ENCODE results near the gene TEDC1. TPM values are rescaled to one million over a fixed set of nuclear protein-coding genes. Genes with fewer than 3 reads are reported as not detected.
A peak's percentile ranks its signal among the peaks of the same experiment; 100 is the strongest.

The TEDC1 gene
- total RNA-seq, 4 donors from 2014 or later = 0.97 to 4.2 (median 2.2) TPM

DNA sequence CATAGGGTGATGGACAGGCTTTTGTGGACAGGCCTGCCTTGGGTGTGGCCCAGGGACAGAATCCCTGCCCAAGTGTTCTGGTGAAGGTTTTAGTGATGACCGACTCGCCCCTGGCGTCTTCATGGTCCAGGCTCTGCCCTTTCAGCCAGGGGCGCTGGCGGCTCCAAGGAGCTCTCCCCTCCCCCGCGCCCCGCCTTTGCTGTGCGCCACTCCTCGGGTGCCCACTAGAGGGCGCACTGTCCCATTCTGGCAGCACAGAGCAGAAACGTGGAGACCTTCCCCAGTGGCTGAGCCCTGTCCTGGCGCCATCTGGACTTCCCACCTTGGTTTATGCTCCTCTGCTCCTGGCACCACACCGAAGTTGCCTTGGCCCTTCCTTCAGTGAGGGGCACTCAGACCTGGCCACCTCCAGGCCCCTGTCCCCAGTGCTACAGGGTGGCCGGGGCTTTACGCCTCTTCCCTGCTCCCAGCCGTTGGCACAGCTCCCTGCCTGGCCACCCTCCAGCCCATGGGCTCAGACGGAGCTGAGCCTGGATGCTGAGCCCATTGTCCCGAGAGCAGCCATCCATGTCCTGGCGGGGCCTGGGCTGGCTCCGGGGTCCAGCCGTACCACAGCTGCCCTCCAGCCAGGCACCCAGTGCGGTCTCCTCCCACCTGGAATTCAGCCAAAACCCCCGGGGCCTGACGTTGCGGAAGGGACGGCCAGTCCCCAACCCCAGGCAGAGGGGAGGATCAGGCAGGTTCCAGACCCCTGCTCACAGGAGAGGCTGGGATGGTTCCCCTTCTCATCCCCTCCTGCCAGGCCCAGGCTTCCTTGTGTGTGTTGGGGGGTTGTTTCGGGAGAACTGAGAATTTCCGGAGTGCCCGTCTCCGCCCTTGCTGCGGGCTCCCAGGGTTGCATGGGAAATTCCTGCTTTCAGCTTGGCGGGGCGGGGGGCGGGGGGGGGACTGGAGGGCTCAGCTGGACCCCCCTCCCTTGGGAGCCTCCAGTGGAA is 9.9 kb upstream of the TEDC1 start:
- Histone ChIP-seq H3K4me1 (peaks cover 27 to 51% of the 10 kb centered on the region in 2 donors), H3K27ac (peak overlapping the region; percentile 67 to 81 (median 78)), H3K9me3 (no peaks in the 10 kb centered on the region), H3K27me3 (peaks cover 5 to 14% (median 7%) of the 10 kb centered on the region in 3 donors), H3K4me3 (peak overlapping the region; percentile 8 to 53 (median 40)), H3K36me3 (no peaks in the 10 kb centered on the region)
- ATAC-seq (peak; percentile 81 to 82), DNase-seq (peak; percentile 62 to 76)
- in situ Hi-C loops (cut with MboI; ENCODE audit: low sequenced_read_pairs in 4 of 4) (loop anchor here in 1 of 4 donors (25.0 kb wide), 1 partner anchor 119 kb away; no protein-coding TSS in a partner anchor), intact Hi-C loops (cut with DNase I; ENCODE audit: low total_unique reads) (loop anchor here (1.0 kb wide), 2 partner anchors 9 to 47 kb away; no protein-coding TSS in a partner anchor)
- TF ChIP-seq POLR2A (IDR thresholded peaks at IDR 0.05) = no peak
- peak; percentile 94 to 99 (median 98) for TF ChIP-seq CTCF (IDR thresholded peaks at IDR 0.05 in 4 of 5, conservative IDR thresholded peaks at IDR 0.05 in 1 of 5)

DNA sequence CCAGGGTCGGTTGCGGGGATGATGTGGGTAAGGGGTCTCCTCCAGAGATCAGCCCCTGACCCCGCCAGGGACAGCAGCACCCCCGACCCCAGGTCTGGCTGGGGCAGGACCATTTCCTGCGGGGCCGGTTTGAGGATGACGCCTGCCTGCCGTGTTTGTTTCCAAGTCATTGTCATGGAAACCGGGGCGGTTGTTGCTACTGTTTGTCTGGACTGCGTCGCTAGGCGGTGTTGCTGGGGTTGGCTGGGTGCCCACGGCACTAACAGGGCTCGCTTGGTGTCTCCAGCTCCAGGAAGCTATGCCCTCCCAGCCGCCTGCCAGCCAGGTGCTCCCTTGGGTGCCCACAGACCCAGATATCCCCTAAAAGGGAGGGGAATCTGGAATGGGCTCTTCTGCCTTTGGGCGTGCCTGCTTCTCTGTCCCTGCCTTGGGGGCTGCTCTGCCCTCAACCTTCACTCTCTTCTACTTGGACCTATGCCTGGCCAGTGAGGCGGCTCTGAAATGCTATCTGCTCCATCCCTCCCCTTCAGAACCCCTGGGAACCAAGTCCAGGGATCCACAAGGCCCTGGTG is 9.1 kb upstream of the TEDC1 start:
- peak; percentile 46 to 57 for ATAC-seq
- Histone ChIP-seq H3K4me3 (peak overlapping the region; percentile 8 to 53 (median 40)), H3K4me1 (peaks cover 25 to 42% of the 10 kb centered on the region in 2 donors), H3K9me3 (no peaks in the 10 kb centered on the region), H3K36me3 (no peaks in the 10 kb centered on the region), H3K27ac (peak overlapping the region; percentile 67 to 81 (median 78)), H3K27me3 (peaks cover 5 to 15% (median 7%) of the 10 kb centered on the region in 3 donors)
- no peak for TF ChIP-seq POLR2A (IDR thresholded peaks at IDR 0.05)
- TF ChIP-seq CTCF (IDR thresholded peaks at IDR 0.05 in 4 of 5, conservative IDR thresholded peaks at IDR 0.05 in 1 of 5) = no peak
- peak; percentile 79 to 84 for DNase-seq
- intact Hi-C loops (cut with DNase I; ENCODE audit: low total_unique reads) (loop anchor here (1.0 kb wide), 1 partner anchor 8 kb away; no protein-coding TSS in a partner anchor), in situ Hi-C loops (cut with MboI; ENCODE audit: low sequenced_read_pairs in 4 of 4) (loop anchor here in 1 of 4 donors (25.0 kb wide), 1 partner anchor 120 kb away; no protein-coding TSS in a partner anchor)

GRCh38 chr14:105482486-105483110 is 8.4 kb upstream of the TEDC1 start:
- peaks cover 21 to 38% of the 10 kb centered on the region in 2 donors for H3K4me1 ChIP-seq
- intact Hi-C loops (cut with DNase I; ENCODE audit: low total_unique reads) = no loop called here
- peak overlapping the region; percentile 67 to 81 (median 78) for H3K27ac ChIP-seq
- H3K4me3 ChIP-seq = no peak overlapping the region
- H3K9me3 ChIP-seq = no peaks in the 10 kb centered on the region
- DNase-seq (no peak), ATAC-seq (no peak)
- peaks cover 5 to 15% (median 7%) of the 10 kb centered on the region in 3 donors for H3K27me3 ChIP-seq
- in situ Hi-C loops (cut with MboI; ENCODE audit: low sequenced_read_pairs in 4 of 4) = loop anchor here in 1 of 4 donors (25.0 kb wide), 1 partner anchor 120 kb away; no protein-coding TSS in a partner anchor
- H3K36me3 ChIP-seq = no peaks in the 10 kb centered on the region
- no peak for TF ChIP-seq CTCF (IDR thresholded peaks at IDR 0.05 in 4 of 5, conservative IDR thresholded peaks at IDR 0.05 in 1 of 5)
- no peak for TF ChIP-seq POLR2A (IDR thresholded peaks at IDR 0.05)

GRCh38 chr14:105483300-105484068 is 7.6 kb upstream of the TEDC1 start:
- ATAC-seq = no peak
- Histone ChIP-seq H3K4me3 (no peak overlapping the region), H3K9me3 (no peaks in the 10 kb centered on the region), H3K36me3 (no peaks in the 10 kb centered on the region), H3K4me1 (peaks cover 21 to 44% of the 10 kb centered on the region in 2 donors), H3K27ac (peak overlapping the region; percentile 67 to 81 (median 78)), H3K27me3 (peaks cover 5 to 15% (median 7%) of the 10 kb centered on the region in 3 donors)
- intact Hi-C loops (cut with DNase I; ENCODE audit: low total_unique reads) = no loop called here
- in situ Hi-C loops (cut with MboI; ENCODE audit: low sequenced_read_pairs in 4 of 4) = loop anchor here in 1 of 4 donors (25.0 kb wide), 1 partner anchor 121 kb away; no protein-coding TSS in a partner anchor
- no peak for DNase-seq
- TF ChIP-seq POLR2A (IDR thresholded peaks at IDR 0.05) (no peak), CTCF (IDR thresholded peaks at IDR 0.05 in 4 of 5, conservative IDR thresholded peaks at IDR 0.05 in 1 of 5) (no peak)

Data from gastrocnemius medialis (tissue), 4 donors.